A673 (cell line): ENCODE measurements around the gene IL11. TPM values are rescaled to one million over a fixed set of nuclear protein-coding genes. Genes with fewer than 3 reads are reported as not detected.
"Not testable (repeated sequence)": the region's sequence is repeated elsewhere in the genome, so short reads cannot be mapped to it uniquely, and the experiment has no call there.

Source experiments
- BruUV-seq: library from RNA; stranded (reverse); fragments of 400-500 nt; replicated peaks from 2 replicates; lab custom pipeline; 2021; lab: Mats Ljungman, UMichigan
- CTCF ChIA-PET: fragments of 300-600 bp; sonication (Branson Sonifier 250); formaldehyde crosslinking; loops from one replicate; lab custom pipeline; 2022; ENCODE audit warnings: antibody characterized with exemption; lab: Charles Lee
- POLR2A ChIA-PET: fragments of 300-600 bp; sonication (Branson Sonifier 250); formaldehyde crosslinking; loops from one replicate; lab custom pipeline; 2022; ENCODE audit warnings: antibody characterized with exemption; ENCODE audit not compliant: low non-redundant PET; lab: Charles Lee
- DNase-seq: peaks from one replicate; pipeline ENCODE4 v3.0.0-alpha.2; 2015; ENCODE audit warnings: low spot score
- H3K27ac ChIP-seq: fragments of 200-600 bp; sonication (generic); 2 replicates; pipeline ENCODE4 v1.5.1; 2016; ENCODE audit warnings: mixed run types, low read depth, mild to moderate bottlenecking, mixed read lengths, antibody characterized with exemption, low read length; ENCODE audit not compliant: poor library complexity, severe bottlenecking
- H3K27me3 ChIP-seq: fragments of 200-600 bp; sonication (generic); replicated peaks from 2 replicates; pipeline ENCODE4 v1.6.1; 2017; ENCODE audit warnings: mixed run types, low read depth, mild to moderate bottlenecking, mixed read lengths, antibody characterized with exemption, low read length; ENCODE audit not compliant: insufficient read depth, poor library complexity
- H3K36me3 ChIP-seq: fragments of 200-600 bp; sonication (generic); 2 replicates; pipeline ENCODE4 v1.6.1; 2016; ENCODE audit warnings: mixed run types, mild to moderate bottlenecking, mixed read lengths, antibody characterized with exemption, low read length; ENCODE audit not compliant: insufficient read depth, poor library complexity, severe bottlenecking
- H3K4me1 ChIP-seq: fragments of 200-600 bp; sonication (generic); 2 replicates; pipeline ENCODE4 v1.6.1; 2017; ENCODE audit warnings: mixed run types, mild to moderate bottlenecking, mixed read lengths, antibody characterized with exemption, low read length; ENCODE audit not compliant: insufficient read depth, poor library complexity, severe bottlenecking
- H3K4me3 ChIP-seq: fragments of 200-600 bp; sonication (generic); 2 replicates; pipeline ENCODE4 v1.5.1; 2016; ENCODE audit warnings: low read depth, mixed run types, mild to moderate bottlenecking, mixed read lengths, low read length; ENCODE audit not compliant: poor library complexity, severe bottlenecking
- H3K9me3 ChIP-seq: fragments of 200-600 bp; sonication (generic); 2 replicates; pipeline ENCODE4 v1.6.1; 2016; ENCODE audit warnings: mixed run types, low read depth, mild to moderate bottlenecking, mixed read lengths, antibody characterized with exemption, low read length; ENCODE audit not compliant: poor library complexity, severe bottlenecking
- EZH2 ChIP-seq: fragments of 200-600 bp; sonication (generic); IDR thresholded peaks from 2 replicates; pipeline ENCODE4 v1.6.1; 2017; ENCODE audit warnings: borderline replicate concordance, low read depth, mild to moderate bottlenecking, mixed read lengths, antibody characterized with exemption, low read length; ENCODE audit not compliant: poor library complexity, severe bottlenecking
- intact Hi-C: fragments of 100-400 bp; cut with micrococcal nuclease; formaldehyde crosslinking; loops from one replicate; pipeline ENCODE4 v1.10.0; 2022; ENCODE audit not compliant: unreplicated experiment
- total RNA-seq: library from RNA; stranded (reverse); gene quantifications from 2 replicates; pipeline ENCODE4 v1.2.3, GENCODE V29; 2021
- TF ChIP-seq, protein P1 (sequence below): fragments of 300-800, 200-600 bp; sonication (generic); conservative IDR thresholded peaks from 2 replicates; pipeline ENCODE4 v1.5.1; 2017; ENCODE audit warnings: low read depth, mild to moderate bottlenecking, antibody characterized with exemption, low read length, moderate library complexity, mixed read lengths

The IL11 gene
- total RNA-seq, 1 experiment from 2014 or later, result 0.47 TPM

DNA sequence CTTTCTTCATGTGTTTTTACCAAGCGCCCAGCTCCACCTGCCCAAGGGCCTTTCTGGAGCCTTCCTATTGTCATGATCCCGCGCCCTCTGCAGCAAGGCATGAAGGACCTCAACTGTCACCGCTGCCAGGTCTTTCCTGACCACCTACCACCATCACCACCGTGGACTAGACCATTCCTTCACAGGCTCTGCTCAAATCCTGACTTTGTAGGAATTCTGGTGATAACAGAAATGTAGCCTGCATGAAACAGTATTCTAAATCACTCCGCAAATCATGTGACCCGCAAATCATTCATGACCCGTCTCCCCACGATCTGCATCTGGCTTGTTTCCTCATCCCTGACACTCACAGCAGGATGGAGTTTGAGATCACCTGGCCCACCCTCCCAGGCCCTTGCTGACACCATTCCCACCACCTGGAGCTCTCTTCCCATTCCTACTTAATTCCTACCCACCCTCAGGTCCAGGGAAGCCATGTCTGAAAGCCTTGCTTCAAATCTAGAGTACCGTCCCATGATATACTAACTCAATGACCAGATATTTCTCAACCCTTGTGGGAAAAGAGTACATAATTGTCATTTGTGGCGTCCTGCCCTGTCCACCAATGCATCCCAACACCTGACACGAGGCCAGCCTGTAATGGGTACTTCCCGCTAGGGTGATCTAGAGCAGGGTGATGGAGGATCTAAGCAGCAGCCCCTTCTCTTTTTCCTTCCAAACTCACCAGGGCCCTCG, 36.0 kb upstream of the IL11 start:
- TF ChIP-seq, protein P1, sequence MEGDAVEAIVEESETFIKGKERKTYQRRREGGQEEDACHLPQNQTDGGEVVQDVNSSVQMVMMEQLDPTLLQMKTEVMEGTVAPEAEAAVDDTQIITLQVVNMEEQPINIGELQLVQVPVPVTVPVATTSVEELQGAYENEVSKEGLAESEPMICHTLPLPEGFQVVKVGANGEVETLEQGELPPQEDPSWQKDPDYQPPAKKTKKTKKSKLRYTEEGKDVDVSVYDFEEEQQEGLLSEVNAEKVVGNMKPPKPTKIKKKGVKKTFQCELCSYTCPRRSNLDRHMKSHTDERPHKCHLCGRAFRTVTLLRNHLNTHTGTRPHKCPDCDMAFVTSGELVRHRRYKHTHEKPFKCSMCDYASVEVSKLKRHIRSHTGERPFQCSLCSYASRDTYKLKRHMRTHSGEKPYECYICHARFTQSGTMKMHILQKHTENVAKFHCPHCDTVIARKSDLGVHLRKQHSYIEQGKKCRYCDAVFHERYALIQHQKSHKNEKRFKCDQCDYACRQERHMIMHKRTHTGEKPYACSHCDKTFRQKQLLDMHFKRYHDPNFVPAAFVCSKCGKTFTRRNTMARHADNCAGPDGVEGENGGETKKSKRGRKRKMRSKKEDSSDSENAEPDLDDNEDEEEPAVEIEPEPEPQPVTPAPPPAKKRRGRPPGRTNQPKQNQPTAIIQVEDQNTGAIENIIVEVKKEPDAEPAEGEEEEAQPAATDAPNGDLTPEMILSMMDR, result no peak
- TF ChIP-seq EZH2, result no peak
- TSS peak; percentile 59 for BruUV-seq
- ChIA-PET POLR2A (interaction anchor here (1.0 kb wide), 1 partner anchor 115 kb away, joined by 3 read pairs; no protein-coding TSS in a partner anchor), CTCF (no interaction called here)
- Histone ChIP-seq H3K27me3 (no peaks in the 10 kb centered on the region), H3K4me1 (peaks cover 25% of the 10 kb centered on the region), H3K27ac (peak overlapping the region; percentile 100), H3K9me3 (no peaks in the 10 kb centered on the region), H3K36me3 (peaks cover 53% of the 10 kb centered on the region), H3K4me3 (peak overlapping the region; percentile 98)
- intact Hi-C loops, result loop anchor here (5.0 kb wide), 1 partner anchor 196 kb away; the partner anchor contains the start of gene ZNF524
- no peak for DNase-seq

DNA sequence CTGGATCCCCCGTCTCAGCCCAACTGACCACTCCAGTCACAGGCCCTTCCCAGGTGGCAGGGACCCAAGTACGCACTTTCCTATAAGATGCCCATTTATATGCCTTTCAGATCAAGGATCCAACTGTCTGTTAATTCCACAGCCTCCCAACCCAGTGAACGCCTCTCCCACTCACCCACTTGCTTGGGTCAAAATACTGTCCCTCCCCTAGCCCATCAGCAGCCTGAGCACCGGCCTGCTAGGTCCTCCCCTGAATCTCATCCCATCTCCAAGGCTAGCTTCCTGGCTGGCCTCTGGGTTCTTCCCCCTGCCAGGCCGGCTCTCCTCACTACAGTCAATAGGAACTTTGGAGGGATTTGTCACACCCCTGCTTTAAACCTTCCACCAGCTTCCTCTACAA, 35.4 kb upstream of the IL11 start:
- peaks cover 59% of the 10 kb centered on the region for H3K36me3 ChIP-seq
- intact Hi-C loops, result loop anchor here (5.0 kb wide), 1 partner anchor 197 kb away; the partner anchor contains the start of gene ZNF524
- peaks cover 25% of the 10 kb centered on the region for H3K4me1 ChIP-seq
- peak overlapping the region; percentile 98 for H3K4me3 ChIP-seq
- POLR2A ChIA-PET, result interaction anchor here (1.0 kb wide), 1 partner anchor 114 kb away, joined by 3 read pairs; no protein-coding TSS in a partner anchor
- DNase-seq, result no peak
- BruUV-seq, result no TSS peak
- no peaks in the 10 kb centered on the region for H3K27me3 ChIP-seq
- no peaks in the 10 kb centered on the region for H3K9me3 ChIP-seq
- TF ChIP-seq, protein P1, result no peak
- no peak for TF ChIP-seq EZH2
- CTCF ChIA-PET, result no interaction called here
- no peak overlapping the region for H3K27ac ChIP-seq

DNA sequence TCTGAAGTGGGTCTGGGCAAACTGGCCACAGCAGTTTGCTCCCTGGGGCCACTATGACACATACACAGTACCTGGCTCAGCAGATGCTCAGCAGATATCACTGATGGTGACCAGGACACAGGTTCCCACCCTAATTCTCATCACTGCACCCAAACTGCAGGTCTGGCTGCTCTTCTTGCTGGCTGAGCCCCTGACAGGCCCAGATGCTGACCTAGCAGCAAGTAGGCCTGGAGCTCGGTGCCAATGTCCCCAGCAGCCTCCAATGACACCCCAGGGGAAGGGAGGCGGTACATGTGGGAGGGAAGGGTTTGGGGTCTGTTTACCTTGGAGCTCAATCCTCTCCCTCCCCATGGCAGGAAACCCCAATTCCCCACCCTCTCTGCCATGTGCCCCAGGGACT, 32.2 kb upstream of the IL11 start:
- Histone ChIP-seq H3K36me3 (peaks cover 64% of the 10 kb centered on the region), H3K9me3 (no peaks in the 10 kb centered on the region), H3K27ac (peak overlapping the region; percentile 34), H3K4me1 (peaks cover 25% of the 10 kb centered on the region), H3K4me3 (no peak overlapping the region), H3K27me3 (no peaks in the 10 kb centered on the region)
- BruUV-seq, result no TSS peak
- intact Hi-C loops, result no loop called here
- TF ChIP-seq, protein P1, result no peak
- TF ChIP-seq EZH2, result no peak
- POLR2A ChIA-PET, result no interaction called here
- CTCF ChIA-PET, result no interaction called here
- DNase-seq, result no peak

DNA sequence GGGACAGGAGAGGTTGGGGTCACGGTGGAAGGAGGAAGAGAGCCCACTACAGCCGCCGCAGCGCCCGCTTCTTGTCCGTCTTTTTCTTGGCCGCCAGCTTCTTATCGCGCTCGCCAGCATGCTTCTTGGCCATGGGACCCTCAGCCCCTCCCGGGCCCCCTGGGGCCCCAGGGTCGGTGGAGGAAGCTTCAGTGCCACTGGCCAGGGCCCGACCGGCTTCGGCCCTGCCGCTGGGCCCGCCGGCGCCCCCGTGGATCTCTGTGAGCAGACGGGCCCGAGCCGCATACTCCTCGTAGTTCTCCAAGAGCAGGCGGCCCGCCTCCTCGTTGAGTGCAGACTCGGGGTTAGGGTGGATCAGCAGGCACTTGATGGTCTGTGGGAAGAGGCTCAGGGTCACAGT, 31.1 kb upstream of the IL11 start:
- peaks cover 25% of the 10 kb centered on the region for H3K4me1 ChIP-seq
- POLR2A ChIA-PET, BruUV-seq, H3K4me3 ChIP-seq, H3K9me3 ChIP-seq, H3K27me3 ChIP-seq, CTCF ChIA-PET, intact Hi-C loops, DNase-seq: not testable (repeated sequence)
- peaks cover 59% of the 10 kb centered on the region for H3K36me3 ChIP-seq
- peak overlapping the region; percentile 34 for H3K27ac ChIP-seq
